ENCODE results near the gene PSIP1. TPM values are rescaled to one million over a fixed set of nuclear protein-coding genes. Genes with fewer than 3 reads are reported as not detected.
"Not testable (repeated sequence)": the region's sequence is repeated elsewhere in the genome, so short reads cannot be mapped to it uniquely, and the experiment has no call there.

The PSIP1 gene
- total RNA-seq, 1 experiment from 2014 or later: 42.9 TPM

GRCh38 chr9:15453956-15454355 lies 56.8 kb downstream of the PSIP1 start:
- Histone ChIP-seq H3K9me2 (replicated peaks; ENCODE audit: low read length) (no peaks in the 10 kb centered on the region), H3K4me3 (ENCODE audit: low read length) (no peak overlapping the region), H3K9me3 (ENCODE audit: low read length) (no peaks in the 10 kb centered on the region), H3K27ac (ENCODE audit: low read length) (no peak overlapping the region), H3K9ac (ENCODE audit: low read length) (no peak overlapping the region), H4K20me1 (ENCODE audit: low read length) (no peaks in the 10 kb centered on the region), H3F3A (ENCODE audit: low read length, unreplicated experiment) (no peaks in the 10 kb centered on the region), H3K79me2 (ENCODE audit: low read length) (no peaks in the 10 kb centered on the region), H3K36me3 (ENCODE audit: low read depth, low read length) (peaks cover 31% of the 10 kb centered on the region), H3K4me1 (ENCODE audit: insufficient read depth, low read length) (no peaks in the 10 kb centered on the region), H2AFZ (ENCODE audit: low read length) (no peak overlapping the region), H3K4me2 (ENCODE audit: low read length) (no peak overlapping the region), H3K27me3 (ENCODE audit: low read length) (no peaks in the 10 kb centered on the region)
- TF ChIP-seq CTCF (conservative IDR thresholded peaks at IDR 0.05; ENCODE audit: low read depth, low read length) (no peak), EZH2phosphoT487 (IDR thresholded peaks at IDR 0.05; ENCODE audit: borderline replicate concordance, low read length) (no peak), EZH2 (IDR thresholded peaks at IDR 0.05; ENCODE audit: low read length, unreplicated experiment) (no peak)
- intact Hi-C loops (cut with micrococcal nuclease): no loop called here
- no peak for ATAC-seq
- ChIA-PET CTCF (no interaction called here), POLR2A (ENCODE audit: unreplicated experiment) (no interaction called here)
- DNase-seq: no peak
- BruUV-seq (replicated peaks): no TSS peak

GRCh38 chr9:15444141-15444540 lies 66.6 kb downstream of the PSIP1 start:
- no peak for DNase-seq
- H3K36me3 ChIP-seq (ENCODE audit: low read depth, low read length): peaks cover 22% of the 10 kb centered on the region; the same call in 1 of the 2 replicates
- no peaks in the 10 kb centered on the region for H3K4me1 ChIP-seq (ENCODE audit: insufficient read depth, low read length)
- H3K79me2 ChIP-seq (ENCODE audit: low read length): peaks cover 6% of the 10 kb centered on the region
- BruUV-seq (replicated peaks): no TSS peak
- H3K4me3 ChIP-seq (ENCODE audit: low read length): no peak overlapping the region
- no peaks in the 10 kb centered on the region for H3K9me2 ChIP-seq (replicated peaks; ENCODE audit: low read length)
- ChIA-PET CTCF (no interaction called here), POLR2A (ENCODE audit: unreplicated experiment) (no interaction called here)
- no peak overlapping the region for H3K4me2 ChIP-seq (ENCODE audit: low read length)
- H3K9me3 ChIP-seq (ENCODE audit: low read length): no peaks in the 10 kb centered on the region
- intact Hi-C loops (cut with micrococcal nuclease): no loop called here
- H4K20me1 ChIP-seq (ENCODE audit: low read length): no peaks in the 10 kb centered on the region
- no peaks in the 10 kb centered on the region for H3K27me3 ChIP-seq (ENCODE audit: low read length)
- H3K9ac ChIP-seq (ENCODE audit: low read length): no peak overlapping the region
- no peak overlapping the region for H3K27ac ChIP-seq (ENCODE audit: low read length)
- no peaks in the 10 kb centered on the region for H3F3A ChIP-seq (ENCODE audit: low read length, unreplicated experiment)
- TF ChIP-seq CTCF (conservative IDR thresholded peaks at IDR 0.05; ENCODE audit: low read depth, low read length) (no peak), EZH2 (IDR thresholded peaks at IDR 0.05; ENCODE audit: low read length, unreplicated experiment) (no peak), EZH2phosphoT487 (IDR thresholded peaks at IDR 0.05; ENCODE audit: borderline replicate concordance, low read length) (no peak)
- ATAC-seq: no peak
- no peak overlapping the region for H2AFZ ChIP-seq (ENCODE audit: low read length)

- H3K9ac ChIP-seq (ENCODE audit: low read length); H3F3A ChIP-seq (ENCODE audit: low read length, unreplicated experiment); POLR2A ChIA-PET (ENCODE audit: unreplicated experiment); intact Hi-C loops (cut with micrococcal nuclease); H3K4me1 ChIP-seq (ENCODE audit: insufficient read depth, low read length); H2AFZ ChIP-seq (ENCODE audit: low read length); H3K9me2 ChIP-seq (replicated peaks; ENCODE audit: low read length); DNase-seq; H3K4me2 ChIP-seq (ENCODE audit: low read length); H3K27ac ChIP-seq (ENCODE audit: low read length); H3K9me3 ChIP-seq (ENCODE audit: low read length); H4K20me1 ChIP-seq (ENCODE audit: low read length); BruUV-seq (replicated peaks); H3K4me3 ChIP-seq (ENCODE audit: low read length); CTCF ChIA-PET; H3K27me3 ChIP-seq (ENCODE audit: low read length); ATAC-seq: not testable (repeated sequence)
- Histone ChIP-seq H3K79me2 (ENCODE audit: low read length) (peaks cover 24% of the 10 kb centered on the region), H3K36me3 (ENCODE audit: low read depth, low read length) (peaks cover 16% of the 10 kb centered on the region; the same call in 1 of the 2 replicates)
Observed at GRCh38 chr9:15442264-15442663, 68.5 kb downstream of the PSIP1 start.

DNA sequence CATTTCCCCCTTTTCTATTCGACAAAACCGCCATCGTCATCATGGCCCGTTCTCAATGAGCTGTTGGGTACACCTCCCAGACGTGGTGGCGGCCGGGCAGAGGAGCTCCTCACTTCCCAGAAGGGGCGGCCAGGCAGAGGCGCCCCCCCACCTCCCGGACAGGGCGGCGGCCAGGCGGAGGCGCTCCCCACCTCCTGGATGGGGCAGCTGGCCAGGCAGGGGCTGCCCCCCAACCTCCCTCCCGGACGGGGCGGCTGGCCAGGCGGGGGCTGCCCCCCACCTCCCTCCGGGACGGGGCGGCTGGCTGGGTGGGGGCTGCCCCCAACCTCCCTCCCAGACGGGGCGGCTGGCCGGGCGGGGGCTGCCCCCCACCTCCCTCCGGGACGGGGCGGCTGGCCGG lies 68.9 kb downstream of the PSIP1 start:
- DNase-seq; CTCF ChIA-PET; H3K27me3 ChIP-seq (ENCODE audit: low read length); H3K27ac ChIP-seq (ENCODE audit: low read length); H3K4me3 ChIP-seq (ENCODE audit: low read length); H3K9me3 ChIP-seq (ENCODE audit: low read length); H2AFZ ChIP-seq (ENCODE audit: low read length); H4K20me1 ChIP-seq (ENCODE audit: low read length); ATAC-seq; intact Hi-C loops (cut with micrococcal nuclease); BruUV-seq (replicated peaks); H3F3A ChIP-seq (ENCODE audit: low read length, unreplicated experiment); POLR2A ChIA-PET (ENCODE audit: unreplicated experiment); H3K4me1 ChIP-seq (ENCODE audit: insufficient read depth, low read length); H3K9me2 ChIP-seq (replicated peaks; ENCODE audit: low read length); H3K9ac ChIP-seq (ENCODE audit: low read length); H3K4me2 ChIP-seq (ENCODE audit: low read length): not testable (repeated sequence)
- Histone ChIP-seq H3K79me2 (ENCODE audit: low read length) (peaks cover 24% of the 10 kb centered on the region), H3K36me3 (ENCODE audit: low read depth, low read length) (peaks cover 16% of the 10 kb centered on the region; the same call in 1 of the 2 replicates)

Data from PC-3 (cell line).